GM18861 (cell line): ENCODE results near the gene CDH23.

Experiments used
- ATAC-seq: cut with Tn5 transposase; IDR thresholded peaks from one replicate; pipeline ENCODE4 v1.9.1; 2021; ENCODE audit not compliant: unreplicated experiment

Gene CDH23

GRCh38 chr10:71419002-71419540 lies 22.4 kb downstream of the CDH23 start:
- no peak for ATAC-seq

- ATAC-seq: no peak
Measured at GRCh38 chr10:71419750-71420149, 23.0 kb downstream of the CDH23 start.

GRCh38 chr10:71421075-71421434 lies 24.3 kb downstream of the CDH23 start:
- no peak for ATAC-seq

- no peak for ATAC-seq
Measured at GRCh38 chr10:71423250-71423649, 26.5 kb downstream of the CDH23 start.

- ATAC-seq: no peak
Measured at GRCh38 chr10:71423901-71424300, 27.2 kb downstream of the CDH23 start.

GRCh38 chr10:71424496-71425194 lies 27.9 kb downstream of the CDH23 start:
- no peak for ATAC-seq

GRCh38 chr10:71426058-71426605 lies 29.4 kb downstream of the CDH23 start:
- ATAC-seq: no peak

- no peak for ATAC-seq
Measured at GRCh38 chr10:71427246-71427645, 30.5 kb downstream of the CDH23 start.

- no peak for ATAC-seq
Measured at GRCh38 chr10:71429304-71429703, 32.6 kb downstream of the CDH23 start.

- no peak for ATAC-seq
Measured at GRCh38 chr10:71429929-71430328, 33.2 kb downstream of the CDH23 start.

GRCh38 chr10:71431239-71432100 lies 34.8 kb downstream of the CDH23 start:
- no peak for ATAC-seq

GRCh38 chr10:71432101-71432905 lies 35.6 kb downstream of the CDH23 start:
- no peak for ATAC-seq

- ATAC-seq: no peak
Measured at GRCh38 chr10:71432956-71433767, 36.4 kb downstream of the CDH23 start.

GRCh38 chr10:71433768-71434744 lies 37.3 kb downstream of the CDH23 start:
- no peak for ATAC-seq

- ATAC-seq: no peak
Measured at GRCh38 chr10:71434760-71435394, 38.2 kb downstream of the CDH23 start.

- ATAC-seq: no peak
Measured at GRCh38 chr10:71435571-71436267, 39.0 kb downstream of the CDH23 start.

- no peak for ATAC-seq
Measured at GRCh38 chr10:71436268-71437125, 39.8 kb downstream of the CDH23 start.
